ENCODE data around the gene LZTS3.

GRCh38 chr20:3130051-3130600, 43.2 kb downstream of the LZTS3 start:
- TF ChIP-seq CTCF (IDR thresholded peaks at IDR 0.05; ENCODE audit: insufficient read depth, low read length, poor library complexity, severe bottlenecking) (no peak), EZH2phosphoT487 (conservative IDR thresholded peaks at IDR 0.05; ENCODE audit: low read length) (no peak)

All from SU-DHL-6 (cell line).